ENCODE results near the gene RASSF7. TPM values are rescaled to one million over a fixed set of nuclear protein-coding genes. Genes with fewer than 3 reads are reported as not detected.

RASSF7 gene
- total RNA-seq, 1 experiment from 2014 or later: 7.4 TPM

- no peak for DNase-seq (ENCODE audit: low read depth)
Measured at GRCh38 chr11:586376-587316, 25.9 kb downstream of the RASSF7 start.

- no peak for DNase-seq (ENCODE audit: low read depth)
Measured at GRCh38 chr11:587546-587945, 26.8 kb downstream of the RASSF7 start.

- peak; percentile 48 for DNase-seq (ENCODE audit: low read depth)
Measured at GRCh38 chr11:587978-588380, 27.2 kb downstream of the RASSF7 start.

- no peak for DNase-seq (ENCODE audit: low read depth)
Measured at GRCh38 chr11:589798-590197, 29.0 kb downstream of the RASSF7 start.

- DNase-seq (ENCODE audit: low read depth): no peak
Measured at GRCh38 chr11:590997-591396, 30.2 kb downstream of the RASSF7 start.

GRCh38 chr11:592501-592900 lies 31.7 kb downstream of the RASSF7 start:
- DNase-seq (ENCODE audit: low read depth): no peak

GRCh38 chr11:592918-593317 lies 32.1 kb downstream of the RASSF7 start:
- DNase-seq (ENCODE audit: low read depth): no peak

GRCh38 chr11:593347-593746 lies 32.6 kb downstream of the RASSF7 start:
- DNase-seq (ENCODE audit: low read depth): no peak

- no peak for DNase-seq (ENCODE audit: low read depth)
Measured at GRCh38 chr11:595400-595799, 34.6 kb downstream of the RASSF7 start.

GRCh38 chr11:596374-596773 lies 35.6 kb downstream of the RASSF7 start:
- no peak for DNase-seq (ENCODE audit: low read depth)

GRCh38 chr11:597166-597725 lies 36.5 kb downstream of the RASSF7 start:
- DNase-seq (ENCODE audit: low read depth): no peak

- no peak for DNase-seq (ENCODE audit: low read depth)
Measured at GRCh38 chr11:598005-598680, 37.4 kb downstream of the RASSF7 start.

GRCh38 chr11:601573-602245 lies 40.9 kb downstream of the RASSF7 start:
- no peak for DNase-seq (ENCODE audit: low read depth)

GRCh38 chr11:603154-603553 lies 42.4 kb downstream of the RASSF7 start:
- DNase-seq (ENCODE audit: low read depth): no peak

GRCh38 chr11:605286-606129 lies 44.7 kb downstream of the RASSF7 start:
- DNase-seq (ENCODE audit: low read depth): no peak

GRCh38 chr11:606245-606644 lies 45.5 kb downstream of the RASSF7 start:
- DNase-seq (ENCODE audit: low read depth): no peak

- no peak for DNase-seq (ENCODE audit: low read depth)
Measured at GRCh38 chr11:607020-607780, 46.4 kb downstream of the RASSF7 start.

GRCh38 chr11:607971-608659 lies 47.3 kb downstream of the RASSF7 start:
- no peak for DNase-seq (ENCODE audit: low read depth)

- no peak for DNase-seq (ENCODE audit: low read depth)
Measured at GRCh38 chr11:608791-609251, 48.1 kb downstream of the RASSF7 start.

GRCh38 chr11:609341-609811 lies 48.6 kb downstream of the RASSF7 start:
- DNase-seq (ENCODE audit: low read depth): no peak

Measured in RPMI7951 (cell line).